H1 (cell line): ENCODE measurements around the gene GALNT2. TPM values are rescaled to one million over a fixed set of nuclear protein-coding genes. Genes with fewer than 3 reads are reported as not detected.

ENCODE experiments used
- CTCF ChIA-PET: fragments of 300-600 bp; sonication (Branson Sonifier 250); formaldehyde crosslinking; loops from one replicate; lab custom pipeline; 2021; ENCODE audit not compliant: partially characterized antibody; lab: Charles Lee
- POLR2A ChIA-PET: fragments of 300-600 bp; sonication (Branson Sonifier 250); formaldehyde crosslinking; loops from one replicate; lab custom pipeline; 2021; ENCODE audit warnings: inconsistent platforms; ENCODE audit not compliant: partially characterized antibody; lab: Charles Lee
- DNase-seq, 2 experiments: peaks; one replicate each; pipeline versions ENCODE4 v3.0.0 to v3.0.0-alpha.2; 2010 to 2022; ENCODE audit warnings: low spot score in 2 of 2, low read depth in 1 of 2, mixed read lengths in 1 of 2
- FAIRE-seq: peaks from 2 replicates; lab custom pipeline; 2011; peaks lifted over from hg19 to GRCh38; lab: Jason Lieb, UNC
- H2AFZ ChIP-seq: 2 replicates; pipeline ENCODE4 v1.8.1; 2012; ENCODE audit warnings: low read length, inconsistent platforms
- H2AK5ac ChIP-seq: 2 replicates; pipeline ENCODE4 v1.6.1; 2013; ENCODE audit warnings: low read depth, low read length
- H2BK120ac ChIP-seq: replicated peaks from 2 replicates; pipeline ENCODE3; 2013; ENCODE audit warnings: low read depth, low read length, inconsistent platforms
- H2BK12ac ChIP-seq: 2 replicates; pipeline ENCODE4 v1.6.1; 2013; ENCODE audit warnings: low read depth, low read length
- H2BK15ac ChIP-seq: 2 replicates; pipeline ENCODE4 v1.6.1; 2013; ENCODE audit warnings: low read length
- H2BK20ac ChIP-seq: 2 replicates; pipeline ENCODE4 v1.6.1; 2013; ENCODE audit warnings: low read length
- H2BK5ac ChIP-seq: 2 replicates; pipeline ENCODE4 v1.6.1; 2013; ENCODE audit warnings: low read depth, low read length
- H3K14ac ChIP-seq: 2 replicates; pipeline ENCODE4 v1.6.1; 2013; ENCODE audit warnings: inconsistent platforms; ENCODE audit not compliant: insufficient read length
- H3K18ac ChIP-seq: 2 replicates; pipeline ENCODE4 v1.6.1; 2013; ENCODE audit warnings: low read length; ENCODE audit errors: extremely low read depth
- H3K23ac ChIP-seq: 2 replicates; pipeline ENCODE4 v1.6.1; 2013; ENCODE audit warnings: inconsistent platforms; ENCODE audit not compliant: insufficient read length
- H3K23me2 ChIP-seq: 2 replicates; pipeline ENCODE4 v1.6.1; 2013; ENCODE audit warnings: low read depth, low read length
- H3K27ac ChIP-seq: 2 replicates; pipeline ENCODE4 v1.6.1; 2011; ENCODE audit warnings: low read depth, low read length, inconsistent platforms
- H3K27me3 ChIP-seq, 4 experiments: replicated peaks in 1 of 4; 1 replicate in 1 of 4; 2 replicates in 3 of 4; pipeline versions ENCODE4 v1.6.1 to v1.8.1; 2011 to 2013; ENCODE audit warnings: low read length in 3 of 4, mild to moderate bottlenecking in 3 of 4, inconsistent platforms in 2 of 4, mixed read lengths in 2 of 4, moderate library complexity in 1 of 4; ENCODE audit not compliant: control insufficient read depth in 3 of 4, insufficient read depth in 3 of 4; ENCODE audit errors: extremely low read depth in 1 of 4
- H3K36me3 ChIP-seq, 4 experiments: 2 replicates each; pipeline versions ENCODE4 v1.6.1 to v1.8.1; 2011 to 2013; ENCODE audit warnings: mild to moderate bottlenecking in 4 of 4, low read length in 3 of 4, moderate library complexity in 2 of 4, control low read depth in 1 of 4, inconsistent platforms in 1 of 4; ENCODE audit not compliant: insufficient read depth in 4 of 4, control insufficient read depth in 2 of 4
- H3K4ac ChIP-seq: replicated peaks from 2 replicates; pipeline ENCODE3; 2013; ENCODE audit warnings: low read length, low read depth, mixed read lengths, inconsistent platforms; ENCODE audit not compliant: insufficient read length
- H3K4me1 ChIP-seq, 4 experiments: replicated peaks in 1 of 4; 1 replicate in 1 of 4; 2 replicates in 3 of 4; pipeline versions ENCODE4 v1.6.1 to v1.8.1; 2011 to 2013; ENCODE audit warnings: low read length in 3 of 4, inconsistent platforms in 2 of 4, mixed read lengths in 1 of 4; ENCODE audit not compliant: insufficient read depth in 4 of 4, control insufficient read depth in 3 of 4
- H3K4me2 ChIP-seq, 2 experiments: 2 replicates each; pipeline versions ENCODE4 v1.6.1 to v1.8.1; 2011 to 2013; ENCODE audit warnings: low read depth in 2 of 2, low read length in 2 of 2, control low read depth in 1 of 2, inconsistent platforms in 1 of 2, mild to moderate bottlenecking in 1 of 2; ENCODE audit not compliant: insufficient read depth in 1 of 2
- H3K4me3 ChIP-seq, 4 experiments: fragments of 200-600, 300-600 bp in 1 of 4; sonication (generic), shearing (Covaris generic), sonication (Bioruptor Twin) in 1 of 4; 2 replicates each; pipeline versions ENCODE4 v1.5.1 to v1.8.1; 2011 to 2016; ENCODE audit warnings: low read length in 4 of 4, low read depth in 3 of 4, control low read depth in 2 of 4, inconsistent platforms in 2 of 4, mild to moderate bottlenecking in 2 of 4, mixed read lengths in 1 of 4, moderate library complexity in 1 of 4; ENCODE audit not compliant: insufficient read depth in 2 of 4; ENCODE audit errors: extremely low read depth in 1 of 4
- H3K56ac ChIP-seq: replicated peaks from 2 replicates; pipeline ENCODE3; 2013; ENCODE audit warnings: low read depth, mild to moderate bottlenecking, mixed read lengths, low read length, inconsistent platforms; ENCODE audit not compliant: insufficient read length
- H3K79me1 ChIP-seq: 2 replicates; pipeline ENCODE4 v1.6.1; 2013; ENCODE audit warnings: low read depth, low read length, control low read depth
- H3K79me2 ChIP-seq, 2 experiments: 2 replicates each; pipeline versions ENCODE4 v1.6.1 to v1.8.1; 2012 to 2013; ENCODE audit warnings: low read length in 2 of 2, mild to moderate bottlenecking in 2 of 2, inconsistent platforms in 1 of 2; ENCODE audit not compliant: insufficient read depth in 2 of 2, control insufficient read depth in 1 of 2
- H3K9ac ChIP-seq, 4 experiments: replicated peaks in 1 of 4; 1 replicate in 1 of 4; 2 replicates in 3 of 4; pipeline versions ENCODE4 v1.6.1 to v1.8.1; 2011 to 2013; ENCODE audit warnings: low read depth in 3 of 4, low read length in 3 of 4, control low read depth in 2 of 4, mild to moderate bottlenecking in 2 of 4, moderate library complexity in 2 of 4, inconsistent platforms in 1 of 4; ENCODE audit errors: extremely low read depth in 1 of 4
- H3K9me3 ChIP-seq, 2 experiments: 2 replicates each; pipeline versions ENCODE4 v1.6.1 to v1.8.1; 2012 to 2013; ENCODE audit warnings: mild to moderate bottlenecking in 2 of 2, moderate library complexity in 2 of 2, control low read depth in 1 of 2, inconsistent platforms in 1 of 2, low read depth in 1 of 2, low read length in 1 of 2, mixed read lengths in 1 of 2; ENCODE audit not compliant: insufficient read depth in 2 of 2
- H4K20me1 ChIP-seq, 2 experiments: replicated peaks in 1 of 2; 2 replicates each; pipeline versions ENCODE3 to v1.8.1; 2011 to 2013; ENCODE audit warnings: inconsistent platforms in 2 of 2, low read length in 2 of 2, mild to moderate bottlenecking in 1 of 2; ENCODE audit not compliant: insufficient read depth in 2 of 2, control insufficient read depth in 1 of 2
- H4K5ac ChIP-seq: 2 replicates; pipeline ENCODE4 v1.6.1; 2013; ENCODE audit warnings: low read length, low read depth, mixed read lengths, inconsistent platforms; ENCODE audit not compliant: insufficient read length
- H4K8ac ChIP-seq: 2 replicates; pipeline ENCODE4 v1.8.0; 2013; ENCODE audit warnings: mild to moderate bottlenecking, moderate library complexity, low read length, inconsistent platforms; ENCODE audit not compliant: insufficient read depth; ENCODE audit errors: extremely low read depth
- H4K91ac ChIP-seq: replicated peaks from 2 replicates; pipeline ENCODE3; 2013; ENCODE audit warnings: low read length, mixed read lengths, inconsistent platforms; ENCODE audit not compliant: insufficient read length
- CHD1 ChIP-seq: IDR thresholded peaks from 2 replicates; pipeline ENCODE4 v1.6.1; 2012; ENCODE audit warnings: low read depth, low read length, improper control_type of control experiment
- FOSL1 ChIP-seq: IDR thresholded peaks from 2 replicates; pipeline ENCODE4 v1.6.1; 2011; ENCODE audit warnings: mild to moderate bottlenecking, low read depth, low read length, moderate library complexity; ENCODE audit not compliant: insufficient read depth
- GTF2F1 ChIP-seq: IDR thresholded peaks from 2 replicates; pipeline ENCODE4 v1.6.1; 2012; ENCODE audit warnings: low read depth, low read length, improper control_type of control experiment, borderline replicate concordance
- JUND ChIP-seq: IDR thresholded peaks from 2 replicates; pipeline ENCODE4 v1.6.1; 2011; ENCODE audit warnings: mild to moderate bottlenecking, improper control_type of control experiment, low read length
- RNF2 ChIP-seq: fragments of 200-900, 300-1000 bp; sonication (generic); IDR thresholded peaks from 2 replicates; pipeline ENCODE4 v1.7.1; 2016; ENCODE audit warnings: borderline replicate concordance, low read depth, mild to moderate bottlenecking, antibody characterized with exemption, low read length; ENCODE audit not compliant: poor library complexity, severe bottlenecking; ENCODE audit errors: missing control alignments
- SUZ12 ChIP-seq: fragments of 200-600 bp; sonication (generic); IDR thresholded peaks from 2 replicates; pipeline ENCODE4 v1.6.1; 2012; ENCODE audit warnings: mild to moderate bottlenecking, inconsistent platforms, low read length, moderate library complexity, mixed read lengths
- ZNF274 ChIP-seq: IDR thresholded peaks from 2 replicates; pipeline ENCODE4 v1.7.0; 2012; ENCODE audit warnings: low read length, borderline replicate concordance; ENCODE audit errors: extremely low read depth
- WGBS, 2 experiments: shearing (Covaris generic) in 1 of 2; methylation state at CpG; one replicate each; pipeline versions ENCODE4 v1.1.6 to v1.1.7; 2013 to 2015; ENCODE audit warnings: low lambda C conversion rate in 2 of 2, mixed read lengths in 2 of 2, inconsistent platforms in 1 of 2, low coverage in 1 of 2, missing lambda C conversion rate in 1 of 2; ENCODE audit not compliant: insufficient replicate concordance in 2 of 2, insufficient coverage in 1 of 2, insufficient read length in 1 of 2; ENCODE audit errors: extremely low coverage in 1 of 2, missing lambda C conversion rate in 1 of 2; 5-methylcytosine and 5-hydroxymethylcytosine counted together
- polyA plus RNA-seq, 7 experiments: library from polyadenylated mRNA; depleted of rRNA in 3 of 7; stranded (reverse) in 5 of 7; unstranded in 2 of 7; fragments of >200 nt in 5 of 7; fragments of 200-250 nt in 2 of 7; gene quantifications; 1 replicate in 5 of 7; 2 replicates in 1 of 7; 4 replicates in 1 of 7; pipeline versions ENCODE4 v1.2.1 to v1.2.3, GENCODE V29; 2011 to 2013; ENCODE audit warnings: missing spikeins in 2 of 7, mixed read lengths in 2 of 7
- total RNA-seq: library from RNA; stranded (reverse); fragmentation: NEBNext Ultra II Directional; extraction: Animal tissue kit (Norgen Biotek cat#: 25700); gene quantifications from 2 replicates; pipeline ENCODE4 v1.2.1, GENCODE V29; 2021

Gene GALNT2
- total and polyA plus RNA-seq, 2 of the 8 experiments (the other 6 are each of a cell fraction or from before 2014, with no cell fraction given), result 34.5 to 75.3 TPM

- Histone ChIP-seq H2BK15ac (no peak overlapping the region; the same call in 1 of the 2 replicates), H3K79me2 (no peaks in the 10 kb centered on the region), H3K56ac (no peak overlapping the region), H3K18ac (no peak overlapping the region), H4K91ac (no peak overlapping the region), H3K4ac (no peak overlapping the region), H4K20me1 (no peaks in the 10 kb centered on the region), H2AFZ (no peak overlapping the region), H2BK120ac (no peak overlapping the region), H2AK5ac (no peak overlapping the region), H3K36me3 (no peaks in the 10 kb centered on the region), H2BK5ac (no peak overlapping the region), H2BK20ac (no peak overlapping the region), H3K23me2 (no peaks in the 10 kb centered on the region), H3K4me3 (no peak overlapping the region), H3K23ac (no peak overlapping the region), H3K79me1 (no peaks in the 10 kb centered on the region), H3K27ac (no peak overlapping the region), H4K5ac (no peak overlapping the region), H4K8ac (no peak overlapping the region), H3K4me1 (peaks cover 0 to 9% (median 6%) of the 10 kb centered on the region in 4 experiments; a peak in 5 of 7 replicates), H3K4me2 (no peak overlapping the region), H3K9ac (no peak overlapping the region), H3K9me3 (no peaks in the 10 kb centered on the region), H2BK12ac (no peak overlapping the region), H3K14ac (no peak overlapping the region), H3K27me3 (no peaks in the 10 kb centered on the region)
- ChIA-PET CTCF (interaction anchor here (0.6 to 2.0 kb wide), 5 partner anchors 9 to 125 kb away, joined by 3 to 4 read pairs (median 3); no protein-coding TSS in a partner anchor), POLR2A (interaction anchor here (1.2 kb wide), 1 partner anchor 202 kb away, joined by 4 read pairs; no protein-coding TSS in a partner anchor)
- FAIRE-seq, result no peak
- DNase-seq, result no peak
- WGBS, 2 experiments, result 82% methylated on average over 2 of the region's 2 CpGs; no CpG with 5 or more reads in 1 of the 2 experiments
- no peak for TF ChIP-seq JUND
- TF ChIP-seq RNF2, result no peak
- no peak for TF ChIP-seq ZNF274
- TF ChIP-seq FOSL1, result no peak
- TF ChIP-seq CHD1, result no peak
- no peak for TF ChIP-seq GTF2F1
- no peak for TF ChIP-seq SUZ12
Measured at GRCh38 chr1:230049731-230050130, 17.3 kb upstream of the GALNT2 start.
